Gastrocnemius medialis (tissue), 4 donors: Measurements from ENCODE around the gene DOCK8.

Experiments used
- CTCF ChIP-seq, 5 experiments: fragments of 450-650 bp in 3 of 5; fragments of 200-600 bp in 2 of 5; sonication (generic) in 2 of 5; IDR thresholded peaks in 4 of 5; conservative IDR thresholded peaks in 1 of 5; 1 replicate in 4 of 5; 2 replicates in 1 of 5; pipeline ENCODE4 v1.5.1; 2016 to 2019; ENCODE audit warnings: antibody characterized with exemption in 5 of 5, mild to moderate bottlenecking in 3 of 5, moderate library complexity in 3 of 5
- POLR2A ChIP-seq, 2 donors: fragments of 450-650 bp; IDR thresholded peaks; one replicate each; pipeline ENCODE4 v1.6.1; 2017; ENCODE audit warnings: antibody characterized with exemption in 2 of 2, mild to moderate bottlenecking in 2 of 2, moderate library complexity in 2 of 2

GRCh38 chr9:217950-218349, 3.3 kb downstream of the DOCK8 start:
- TF ChIP-seq CTCF (IDR thresholded peaks at IDR 0.05 in 4 of 5, conservative IDR thresholded peaks at IDR 0.05 in 1 of 5) (no peak), POLR2A (IDR thresholded peaks at IDR 0.05) (no peak)
